ENCODE data around the gene RFX3.

Gene RFX3

GRCh38 chr9:3434594-3434993 is 91.2 kb downstream of the RFX3 start:
- DNase-seq (ENCODE audit: low read depth in 2 of 2) = no peak

GRCh38 chr9:3433754-3434153 is 92.0 kb downstream of the RFX3 start:
- DNase-seq (ENCODE audit: low read depth in 2 of 2) = no peak

GRCh38 chr9:3433066-3433465 is 92.7 kb downstream of the RFX3 start:
- DNase-seq (ENCODE audit: low read depth in 2 of 2) = no peak

- no peak for DNase-seq (ENCODE audit: low read depth in 2 of 2)
Measured at GRCh38 chr9:3431890-3432289, 93.9 kb downstream of the RFX3 start.

GRCh38 chr9:3419893-3420292 is 105.9 kb downstream of the RFX3 start:
- no peak for DNase-seq (ENCODE audit: low read depth in 2 of 2)

GRCh38 chr9:3415906-3416305 is 109.9 kb downstream of the RFX3 start:
- DNase-seq (ENCODE audit: low read depth in 2 of 2) = no peak

GRCh38 chr9:3413984-3414383 is 111.8 kb downstream of the RFX3 start:
- no peak for DNase-seq (ENCODE audit: low read depth in 2 of 2)

- DNase-seq (ENCODE audit: low read depth in 2 of 2) = no peak
Measured at GRCh38 chr9:3410461-3410860, 115.3 kb downstream of the RFX3 start.

GRCh38 chr9:3409453-3409852 is 116.3 kb downstream of the RFX3 start:
- DNase-seq (ENCODE audit: low read depth in 2 of 2) = no peak

- DNase-seq (ENCODE audit: low read depth in 2 of 2) = no peak
Measured at GRCh38 chr9:3403315-3403714, 122.5 kb downstream of the RFX3 start.

- no peak for DNase-seq (ENCODE audit: low read depth in 2 of 2)
Measured at GRCh38 chr9:3401221-3401954, 124.4 kb downstream of the RFX3 start.

- no peak for DNase-seq (ENCODE audit: low read depth in 2 of 2)
Measured at GRCh38 chr9:3398232-3398648, 127.6 kb downstream of the RFX3 start.

- no peak for DNase-seq (ENCODE audit: low read depth in 2 of 2)
Measured at GRCh38 chr9:3397766-3398165, 128.0 kb downstream of the RFX3 start.

- DNase-seq (ENCODE audit: low read depth in 2 of 2) = no peak
Measured at GRCh38 chr9:3391414-3391813, 134.4 kb downstream of the RFX3 start.

- no peak for DNase-seq (ENCODE audit: low read depth in 2 of 2)
Measured at GRCh38 chr9:3386753-3387152, 139.0 kb downstream of the RFX3 start.

GRCh38 chr9:3385871-3386270 is 139.9 kb downstream of the RFX3 start:
- DNase-seq (ENCODE audit: low read depth in 2 of 2) = no peak

GRCh38 chr9:3371842-3372241 is 154.0 kb downstream of the RFX3 start:
- DNase-seq (ENCODE audit: low read depth in 2 of 2) = no peak

- no peak for DNase-seq (ENCODE audit: low read depth in 2 of 2)
Measured at GRCh38 chr9:3370715-3371114, 155.1 kb downstream of the RFX3 start.

GRCh38 chr9:3367185-3367584 is 158.6 kb downstream of the RFX3 start:
- no peak for DNase-seq (ENCODE audit: low read depth in 2 of 2)

GRCh38 chr9:3361689-3362392 is 164.0 kb downstream of the RFX3 start:
- DNase-seq (ENCODE audit: low read depth in 2 of 2) = no peak

GRCh38 chr9:3361116-3361515 is 164.7 kb downstream of the RFX3 start:
- no peak for DNase-seq (ENCODE audit: low read depth in 2 of 2)

- no peak for DNase-seq (ENCODE audit: low read depth in 2 of 2)
Measured at GRCh38 chr9:3360245-3360644, 165.6 kb downstream of the RFX3 start.

- no peak for DNase-seq (ENCODE audit: low read depth in 2 of 2)
Measured at GRCh38 chr9:3359778-3360177, 166.0 kb downstream of the RFX3 start.
